NOMO-1 treated with DMSO at 0.1 percent for 48 hours (cell line): Measurements from ENCODE around the gene SLC4A1.

ENCODE experiments used
- DNase-seq: peaks from one replicate; lab custom pipeline; 2025; ENCODE audit not compliant: unreplicated experiment; lab: John Stamatoyannopoulos, UW

Gene SLC4A1

DNA sequence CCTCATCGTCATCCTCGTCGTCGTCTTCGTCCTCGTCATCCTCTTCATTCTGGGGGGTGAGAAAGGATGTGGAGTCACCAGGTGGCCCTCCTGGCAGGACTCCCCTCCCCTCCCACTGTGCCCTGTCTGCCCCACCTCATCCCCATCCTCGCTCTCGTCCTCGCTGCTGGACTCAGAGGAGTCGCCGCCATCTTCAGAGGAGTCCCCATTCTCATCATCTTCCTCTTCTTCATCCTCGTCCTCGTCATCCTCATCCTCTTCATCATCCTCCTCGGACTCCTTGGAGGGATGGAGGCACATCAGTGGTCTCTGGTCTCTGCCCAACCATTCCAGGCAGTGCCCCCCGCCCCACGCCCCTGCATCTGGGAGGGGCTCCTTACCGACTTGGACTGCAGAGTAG, 60.6 kb downstream of the SLC4A1 start:
- no peak for DNase-seq

DNA sequence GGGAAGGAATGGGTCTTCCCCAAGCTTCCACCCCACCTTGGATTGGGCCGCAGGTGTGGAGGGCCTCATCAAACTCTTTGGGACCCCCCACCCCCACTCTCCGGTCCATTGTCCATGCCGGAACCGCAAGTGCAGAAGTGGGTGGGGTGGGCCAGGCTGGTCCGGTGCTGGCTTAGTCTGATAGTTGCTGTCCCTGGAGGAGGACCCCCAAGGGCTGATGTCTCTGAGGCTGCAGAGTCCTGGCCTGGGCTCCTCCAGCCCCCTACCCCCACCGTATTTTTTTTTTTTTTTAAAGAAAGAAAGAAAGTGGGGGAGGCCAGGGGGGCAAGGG, 61.1 kb downstream of the SLC4A1 start:
- DNase-seq = no peak

DNA sequence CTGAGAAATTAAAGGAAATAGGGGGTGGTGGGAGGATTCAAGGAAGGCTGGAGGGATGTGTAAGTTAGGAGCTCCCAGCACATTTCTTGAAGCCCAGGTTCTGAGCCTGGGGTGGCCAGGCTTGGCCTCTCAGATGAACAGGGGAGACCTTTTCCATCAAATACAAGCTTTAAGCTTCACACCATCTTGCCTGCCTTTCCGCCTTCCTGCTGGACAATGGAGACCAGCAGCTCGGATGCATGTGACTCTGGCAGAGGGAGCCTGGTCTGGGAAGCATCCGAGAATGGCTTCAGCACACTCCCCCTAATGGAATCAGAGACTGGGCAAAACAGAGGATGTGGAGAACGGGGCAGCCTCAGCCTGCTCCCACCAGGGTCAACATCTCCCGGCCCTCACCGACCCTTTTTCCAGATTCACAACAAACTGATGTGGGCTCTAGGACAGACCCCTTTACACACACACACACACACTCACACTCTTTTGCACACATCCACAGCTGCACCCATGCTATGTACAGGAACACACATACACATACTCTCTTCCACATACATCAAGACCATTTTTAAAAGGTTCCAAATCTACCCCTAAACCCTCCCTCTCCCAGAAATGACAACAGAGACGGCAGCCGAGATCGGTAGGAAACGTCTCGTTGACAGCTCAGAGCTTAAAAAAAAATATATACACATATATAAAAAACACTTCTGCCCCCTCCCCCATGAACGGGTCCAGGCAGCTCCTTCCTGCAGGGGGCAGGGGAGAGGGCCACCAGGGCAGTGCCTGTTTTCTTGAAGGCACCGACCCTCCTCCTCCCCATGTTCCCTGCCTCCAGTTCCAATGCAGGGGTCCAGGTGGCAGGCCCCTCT, 61.7 kb downstream of the SLC4A1 start:
- DNase-seq = no peak

DNA sequence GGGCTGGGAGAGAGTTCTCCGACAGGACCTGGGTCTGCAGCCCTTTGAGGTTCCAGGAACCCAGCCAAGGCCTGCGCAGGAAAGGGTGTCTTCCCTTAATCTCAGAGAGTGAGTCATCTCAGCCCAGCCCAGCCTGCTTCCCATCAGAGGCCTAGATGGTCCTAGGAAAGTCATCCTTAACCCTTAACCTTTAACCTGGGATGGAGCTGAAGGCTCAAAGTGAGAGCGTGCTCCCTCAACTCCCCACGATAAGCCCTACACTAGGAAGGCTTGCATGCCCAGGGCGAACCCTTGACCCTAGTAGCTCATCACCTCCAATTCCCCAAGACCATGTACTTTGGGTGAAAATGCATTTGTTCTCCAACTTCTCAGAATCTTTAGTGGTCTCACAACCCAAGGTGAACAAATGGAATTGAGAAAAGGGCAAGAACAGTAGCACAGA, 63.5 kb downstream of the SLC4A1 start:
- DNase-seq = no peak

DNA sequence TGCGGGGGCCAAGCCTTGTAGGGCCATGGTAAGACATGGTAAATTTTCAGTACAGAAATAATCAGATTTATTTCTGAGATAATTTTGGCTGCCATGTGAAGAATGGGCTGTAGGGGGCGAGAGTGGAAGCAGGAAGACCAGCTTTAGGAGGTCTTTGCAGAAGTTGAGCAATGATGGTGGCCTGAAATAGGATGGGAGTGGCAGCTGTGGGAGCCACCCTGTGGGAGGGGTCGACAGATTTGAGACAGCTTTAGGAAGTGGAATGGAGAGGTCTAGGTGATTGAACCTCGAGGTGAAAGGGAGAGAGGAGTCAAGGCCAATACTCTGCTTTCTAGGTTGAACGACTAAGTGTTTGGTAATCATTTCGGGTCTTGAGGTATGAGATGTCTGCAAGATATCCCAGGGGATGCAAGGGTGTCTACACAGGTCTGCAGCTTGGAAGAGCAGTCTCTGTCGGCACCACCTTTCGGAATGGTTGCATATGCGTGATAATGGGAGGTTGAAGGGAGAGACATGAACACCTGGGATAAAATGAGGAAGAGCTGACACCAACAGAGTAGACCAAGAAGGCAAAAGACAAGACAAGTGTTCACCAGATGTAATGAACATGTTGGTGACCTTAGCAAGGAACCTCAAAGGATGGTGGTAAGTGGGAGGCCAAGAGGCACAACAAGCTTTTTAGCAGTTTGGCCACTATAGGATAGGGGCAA, 64.0 kb downstream of the SLC4A1 start:
- peak; percentile 94 for DNase-seq

DNA sequence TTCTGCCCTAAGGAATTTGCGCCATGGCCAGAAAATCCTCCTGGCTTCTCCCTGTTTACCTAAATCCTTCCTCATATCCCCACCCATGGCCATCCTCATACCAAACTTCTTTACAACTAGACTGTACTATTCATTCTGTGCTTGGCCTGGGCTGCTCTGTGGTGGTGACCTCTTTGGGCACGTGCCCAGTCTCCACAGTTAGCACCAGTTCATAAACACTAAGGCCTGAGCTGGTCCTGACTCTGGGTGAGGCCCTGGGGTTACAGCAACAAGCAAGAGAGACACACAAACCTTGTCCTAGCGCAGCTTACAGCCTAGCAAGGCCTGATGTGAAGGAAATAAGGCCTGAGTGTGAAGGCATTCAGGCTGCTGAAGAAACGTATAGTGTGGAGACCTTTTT, 65.2 kb downstream of the SLC4A1 start:
- DNase-seq = no peak

DNA sequence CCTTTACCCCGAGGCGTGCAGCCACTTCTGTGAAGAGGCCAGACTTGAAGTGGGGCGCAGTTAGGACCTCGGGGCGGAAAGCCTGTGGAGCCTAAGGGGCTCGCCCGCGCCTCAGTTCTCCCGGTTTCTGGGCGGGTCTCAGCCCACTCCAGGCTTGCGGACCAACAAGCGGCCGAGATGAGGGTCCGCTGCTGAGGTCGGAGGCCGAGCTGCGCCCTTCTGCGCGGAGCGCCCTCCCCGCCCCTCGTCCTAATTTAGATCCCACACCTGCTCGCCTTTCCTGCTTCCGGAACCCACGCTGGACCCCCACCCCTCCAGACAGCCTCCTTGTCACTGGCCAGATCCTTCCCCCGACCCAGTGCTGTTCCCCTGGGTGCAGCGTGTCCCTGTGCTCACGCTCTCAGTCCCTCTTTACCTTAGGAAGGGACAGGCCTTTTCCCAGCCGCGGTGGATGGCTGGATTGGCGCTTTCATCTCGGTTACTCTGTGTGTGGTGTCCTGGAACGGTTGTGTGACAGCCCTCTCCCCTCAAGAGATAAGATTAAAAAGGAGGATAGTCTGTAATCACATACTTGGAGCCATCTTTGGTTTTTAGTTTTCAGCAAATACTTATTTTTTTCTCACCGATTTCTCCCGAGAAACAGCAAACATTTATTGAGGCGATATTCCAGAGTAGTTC, 67.3 kb downstream of the SLC4A1 start:
- DNase-seq = no peak

DNA sequence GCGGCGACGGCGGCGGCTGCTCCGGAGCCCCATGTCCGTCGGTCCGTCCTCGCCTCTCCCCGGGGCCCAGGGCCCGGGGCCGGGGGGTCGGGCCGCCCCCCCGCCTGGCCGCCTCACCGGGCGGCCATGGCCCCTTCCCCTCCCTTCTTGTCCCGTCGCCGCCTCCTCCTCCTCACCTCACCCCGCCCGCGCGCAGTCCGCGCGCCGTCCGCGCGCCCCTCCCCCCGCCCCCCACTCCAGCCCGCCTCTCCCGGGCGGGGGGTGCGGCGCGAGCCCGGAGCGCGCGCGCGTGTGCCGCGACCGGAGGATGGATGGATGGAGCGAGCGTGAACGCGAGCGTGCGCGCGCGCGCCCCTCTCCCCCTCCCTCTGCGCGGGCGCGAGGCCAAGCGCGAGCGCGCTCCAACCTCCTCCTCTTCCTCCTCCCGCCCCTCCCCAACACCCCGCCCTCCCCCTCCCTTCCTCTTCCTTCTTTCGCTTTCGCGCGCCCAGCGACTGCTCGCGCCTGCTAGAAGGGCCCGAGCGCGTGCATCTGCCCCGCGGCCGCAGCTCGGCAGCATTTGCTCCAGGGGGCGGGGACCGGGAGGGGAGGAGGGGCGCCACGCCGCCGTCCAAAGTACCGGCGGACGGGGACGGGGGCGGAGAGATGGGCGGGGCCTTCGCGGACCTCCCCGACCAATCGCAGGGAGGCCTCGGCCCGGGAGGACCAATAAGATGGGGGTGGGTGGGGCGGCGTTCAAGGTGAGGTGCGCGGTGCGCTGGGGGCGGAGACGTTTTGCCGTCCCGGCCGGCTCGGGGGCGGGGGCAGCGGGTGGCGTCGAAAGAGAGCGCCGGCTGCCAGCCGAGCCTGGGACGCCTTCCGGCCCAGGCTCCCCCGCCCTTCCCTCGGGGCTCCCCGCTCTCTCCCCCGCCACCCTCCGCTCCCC, 68.1 kb downstream of the SLC4A1 start, which contains the start of gene ATXN7L3:
ATXN7L3 (minus strand) TSS at position 332 of the 925 bp plus-strand sequence. CDS start 1,814 bp downstream, outside the sequence.
- peak; percentile 99 for DNase-seq

DNA sequence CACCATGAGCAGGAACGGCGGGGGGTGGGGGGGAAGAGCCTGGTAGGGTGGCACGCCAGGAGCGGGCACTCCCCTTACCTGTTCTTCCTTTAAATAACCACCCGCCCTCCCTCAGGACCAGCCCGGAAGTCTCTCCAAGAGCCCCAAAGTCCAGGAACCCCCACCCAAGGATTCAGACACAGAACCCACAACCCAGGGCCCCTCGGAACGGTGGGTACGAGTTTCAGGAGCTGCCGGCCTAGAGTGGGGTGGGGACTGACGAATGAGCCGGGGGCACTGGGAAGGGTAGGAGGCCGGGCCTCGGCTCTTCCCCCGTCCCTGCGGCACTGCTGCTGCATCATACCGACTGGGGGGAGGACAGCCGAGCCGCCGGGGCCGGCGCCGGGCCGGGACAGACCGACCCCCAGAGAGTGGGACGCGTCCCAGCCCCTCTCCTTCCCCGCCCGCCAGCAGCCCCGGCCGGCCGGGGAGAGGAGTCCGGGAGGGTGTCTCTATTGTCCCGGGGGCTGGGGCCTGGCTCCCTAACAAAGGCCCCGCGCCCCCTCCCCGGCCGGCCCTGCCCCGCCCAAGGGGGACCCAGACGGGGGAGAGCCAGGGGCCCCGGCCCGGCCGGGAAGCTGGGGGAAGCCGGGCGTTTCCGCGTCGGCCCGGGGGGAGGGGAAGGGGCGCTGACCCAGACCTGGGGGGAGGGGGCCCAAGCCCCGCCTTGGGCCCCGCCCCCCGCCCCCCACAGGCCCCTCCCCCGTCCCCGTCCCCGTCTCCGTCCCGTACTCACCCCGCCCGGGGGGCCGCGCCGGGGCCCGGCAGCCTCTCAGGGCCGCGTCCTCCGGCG, 69.0 kb downstream of the SLC4A1 start:
- DNase-seq = peak; percentile 43
